Activated naive CD8-positive, alpha-beta T cell treated with anti-CD3 and anti-CD28 coated beads, Interleukin-2, amount 10 ng/mL, durations not matched to agents 7 days and 5 days (primary cell): Measurements from ENCODE around the gene UBE2D2. TPM values are rescaled to one million over a fixed set of nuclear protein-coding genes. Genes with fewer than 3 reads are reported as not detected.

Experiments used
- ATAC-seq: fragments of 150-1000 bp; cut with Tn5 transposase; one replicate; pipeline ENCODE4 v1.10.0; 2021; ENCODE audit warnings: low read depth, moderate library complexity
- POLR2A ChIA-PET: fragments of 350-600 bp; sonication (Branson Sonifier 250); formaldehyde crosslinking; loops from one replicate; lab custom pipeline; 2021; ENCODE audit warnings: antibody characterized with exemption; lab: Charles Lee
- DNase-seq: peaks from one replicate; pipeline ENCODE4 v3.0.0; 2021
- H3K27ac Mint-ChIP-seq: one replicate; pipeline ENCODE4 v1.8.0; 2022; ENCODE audit warnings: mild to moderate bottlenecking, mixed read lengths
- H3K27me3 Mint-ChIP-seq: one replicate; pipeline ENCODE4 v1.8.0; 2022; ENCODE audit warnings: mild to moderate bottlenecking, moderate library complexity, mixed read lengths
- H3K36me3 Mint-ChIP-seq: one replicate; pipeline ENCODE4 v1.8.0; 2021; ENCODE audit warnings: mild to moderate bottlenecking, mixed read lengths
- H3K4me1 Mint-ChIP-seq: one replicate; pipeline ENCODE4 v1.8.0; 2021; ENCODE audit warnings: mixed read lengths
- H3K4me3 Mint-ChIP-seq: one replicate; pipeline ENCODE4 v1.8.0; 2022; ENCODE audit warnings: mild to moderate bottlenecking, moderate library complexity, mixed read lengths
- H3K9me3 Mint-ChIP-seq: one replicate; pipeline ENCODE4 v1.8.0; 2021; ENCODE audit warnings: mixed read lengths
- total RNA-seq, 2 experiments: library from RNA; stranded (reverse); gene quantifications; one replicate each; pipeline ENCODE4 v1.2.3, GENCODE V29; 2021

UBE2D2 gene
- total RNA-seq, 2 experiments from 2014 or later, result 200 to 217 TPM

- POLR2A ChIA-PET, result interaction anchor here (1.3 kb wide), 1 partner anchor 17 kb away, joined by 4 read pairs; no protein-coding TSS in a partner anchor
- peak overlapping the region; percentile 80 for H3K4me3 Mint-ChIP-seq
- no peak for DNase-seq
- H3K9me3 Mint-ChIP-seq, result no peaks in the 10 kb centered on the region
- ATAC-seq, result no peak
- no peak overlapping the region for H3K27ac Mint-ChIP-seq
- H3K36me3 Mint-ChIP-seq, result no peaks in the 10 kb centered on the region
- H3K27me3 Mint-ChIP-seq, result peaks cover 72% of the 10 kb centered on the region
- peaks cover 35% of the 10 kb centered on the region for H3K4me1 Mint-ChIP-seq
These were observed 89.0 kb downstream of the UBE2D2 start for GRCh38 chr5:139650031-139650688.

- Mint-ChIP-seq H3K4me3 (peak overlapping the region; percentile 10), H3K36me3 (no peaks in the 10 kb centered on the region), H3K9me3 (no peaks in the 10 kb centered on the region), H3K27ac (no peak overlapping the region), H3K27me3 (peaks cover 71% of the 10 kb centered on the region), H3K4me1 (peaks cover 37% of the 10 kb centered on the region)
- ATAC-seq (no peak), DNase-seq (no peak)
- POLR2A ChIA-PET, result interaction anchor here (1.3 kb wide), 1 partner anchor 17 kb away, joined by 4 read pairs; no protein-coding TSS in a partner anchor
These were observed 89.5 kb downstream of the UBE2D2 start for GRCh38 chr5:139650689-139651042.

GRCh38 chr5:139651043-139651834 is 90.1 kb downstream of the UBE2D2 start:
- POLR2A ChIA-PET, result interaction anchor here (1.2 to 1.3 kb wide), 2 partner anchors 16 to 60 kb away, joined by 4 read pairs; no protein-coding TSS in a partner anchor
- ATAC-seq, result no peak

GRCh38 chr5:139651853-139652787 is 91.0 kb downstream of the UBE2D2 start:
- Mint-ChIP-seq H3K27ac (no peak overlapping the region), H3K4me1 (peaks cover 33% of the 10 kb centered on the region), H3K36me3 (no peaks in the 10 kb centered on the region), H3K4me3 (peak overlapping the region; percentile 1), H3K27me3 (peaks cover 57% of the 10 kb centered on the region), H3K9me3 (no peaks in the 10 kb centered on the region)
- DNase-seq (peak; percentile 73), ATAC-seq (peak; percentile 35)
- POLR2A ChIA-PET, result interaction anchor here (1.2 kb wide), 1 partner anchor 59 kb away, joined by 4 read pairs; no protein-coding TSS in a partner anchor

More at GRCh38 chr5:139651043-139651834, 90.1 kb downstream of the UBE2D2 start:
- Mint-ChIP-seq H3K4me3 (no peak overlapping the region), H3K27ac (no peak overlapping the region), H3K9me3 (no peaks in the 10 kb centered on the region), H3K4me1 (peaks cover 37% of the 10 kb centered on the region), H3K36me3 (no peaks in the 10 kb centered on the region), H3K27me3 (peaks cover 66% of the 10 kb centered on the region)
- no peak for DNase-seq

GRCh38 chr5:139652788-139653241 is 91.7 kb downstream of the UBE2D2 start:
- DNase-seq (no peak), ATAC-seq (no peak)
- no peaks in the 10 kb centered on the region for H3K36me3 Mint-ChIP-seq
- POLR2A ChIA-PET, result no interaction called here
- peaks cover 36% of the 10 kb centered on the region for H3K4me1 Mint-ChIP-seq
- H3K9me3 Mint-ChIP-seq, result no peaks in the 10 kb centered on the region
- H3K27ac Mint-ChIP-seq, result peak overlapping the region; percentile 18
- peaks cover 50% of the 10 kb centered on the region for H3K27me3 Mint-ChIP-seq
- peak overlapping the region; percentile 1 for H3K4me3 Mint-ChIP-seq

- H3K36me3 Mint-ChIP-seq, result no peaks in the 10 kb centered on the region
- POLR2A ChIA-PET, result interaction anchor here (0.7 kb wide), 1 partner anchor 97 kb away, joined by 3 read pairs; no protein-coding TSS in a partner anchor
- no peak overlapping the region for H3K4me3 Mint-ChIP-seq
- H3K27me3 Mint-ChIP-seq, result peaks cover 49% of the 10 kb centered on the region
- H3K9me3 Mint-ChIP-seq, result no peaks in the 10 kb centered on the region
- H3K4me1 Mint-ChIP-seq, result peaks cover 40% of the 10 kb centered on the region
- DNase-seq (no peak), ATAC-seq (no peak)
- H3K27ac Mint-ChIP-seq, result no peak overlapping the region
These were observed 92.5 kb downstream of the UBE2D2 start for GRCh38 chr5:139653616-139654015.

- ATAC-seq, result no peak
- Mint-ChIP-seq H3K9me3 (no peaks in the 10 kb centered on the region), H3K27ac (no peak overlapping the region), H3K27me3 (peaks cover 43% of the 10 kb centered on the region), H3K36me3 (no peaks in the 10 kb centered on the region), H3K4me3 (no peak overlapping the region), H3K4me1 (peaks cover 40% of the 10 kb centered on the region)
- POLR2A ChIA-PET, result interaction anchor here (0.7 kb wide), 1 partner anchor 15 kb away, joined by 3 read pairs; no protein-coding TSS in a partner anchor
- DNase-seq, result no peak
These were observed 93.3 kb downstream of the UBE2D2 start for GRCh38 chr5:139654464-139654863.

GRCh38 chr5:139654871-139655491 is 93.8 kb downstream of the UBE2D2 start:
- POLR2A ChIA-PET, result interaction anchor here (0.7 kb wide), 1 partner anchor 15 kb away, joined by 3 read pairs; no protein-coding TSS in a partner anchor
- Mint-ChIP-seq H3K4me3 (no peak overlapping the region), H3K9me3 (no peaks in the 10 kb centered on the region), H3K27ac (no peak overlapping the region), H3K36me3 (no peaks in the 10 kb centered on the region), H3K27me3 (peaks cover 38% of the 10 kb centered on the region), H3K4me1 (peaks cover 37% of the 10 kb centered on the region)
- DNase-seq, result no peak
- ATAC-seq, result no peak

- ATAC-seq (no peak), DNase-seq (no peak)
- no peak overlapping the region for H3K27ac Mint-ChIP-seq
- POLR2A ChIA-PET, result no interaction called here
- H3K36me3 Mint-ChIP-seq, result no peaks in the 10 kb centered on the region
- no peak overlapping the region for H3K4me3 Mint-ChIP-seq
- no peaks in the 10 kb centered on the region for H3K9me3 Mint-ChIP-seq
- peaks cover 37% of the 10 kb centered on the region for H3K4me1 Mint-ChIP-seq
- H3K27me3 Mint-ChIP-seq, result peaks cover 30% of the 10 kb centered on the region
These were observed 94.7 kb downstream of the UBE2D2 start for GRCh38 chr5:139655727-139656271.

GRCh38 chr5:139657363-139658321 is 96.5 kb downstream of the UBE2D2 start:
- Mint-ChIP-seq H3K4me3 (no peak overlapping the region), H3K27me3 (peaks cover 13% of the 10 kb centered on the region), H3K36me3 (no peaks in the 10 kb centered on the region), H3K27ac (peak overlapping the region; percentile 39), H3K4me1 (peaks cover 27% of the 10 kb centered on the region), H3K9me3 (no peaks in the 10 kb centered on the region)
- no peak for DNase-seq
- ATAC-seq, result no peak
- POLR2A ChIA-PET, result interaction anchor here (0.6 kb wide), 1 partner anchor 105 kb away, joined by 5 read pairs; no protein-coding TSS in a partner anchor

GRCh38 chr5:139658501-139658927 is 97.4 kb downstream of the UBE2D2 start:
- peaks cover 8% of the 10 kb centered on the region for H3K27me3 Mint-ChIP-seq
- POLR2A ChIA-PET, result interaction anchor here (0.6 to 2.0 kb wide), 2 partner anchors 11 to 106 kb away, joined by 5 to 10 read pairs; no protein-coding TSS in a partner anchor
- no peak overlapping the region for H3K27ac Mint-ChIP-seq

More at GRCh38 chr5:139658501-139658927, 97.4 kb downstream of the UBE2D2 start:
- no peaks in the 10 kb centered on the region for H3K36me3 Mint-ChIP-seq
- peaks cover 20% of the 10 kb centered on the region for H3K4me1 Mint-ChIP-seq
- H3K9me3 Mint-ChIP-seq, result no peaks in the 10 kb centered on the region
- H3K4me3 Mint-ChIP-seq, result no peak overlapping the region
- DNase-seq (no peak), ATAC-seq (no peak)
